Esophagus squamous epithelium (tissue), 4 donors: Measurements from ENCODE around the gene ADGRV1.

Source experiments
- CTCF ChIP-seq, 6 experiments: fragments of 450-650 bp in 4 of 6; fragments of 200-600 bp in 2 of 6; sonication (generic) in 2 of 6; IDR thresholded peaks; one replicate each; pipeline ENCODE4 v1.5.1; 2016 to 2019; ENCODE audit warnings: antibody characterized with exemption in 6 of 6, mild to moderate bottlenecking in 4 of 6, moderate library complexity in 4 of 6
- POLR2A ChIP-seq, 4 donors: fragments of 450-650 bp; IDR thresholded peaks; one replicate each; pipeline ENCODE4 v1.6.1; 2017; ENCODE audit warnings: antibody characterized with exemption in 4 of 4, mild to moderate bottlenecking in 4 of 4, moderate library complexity in 3 of 4

- TF ChIP-seq CTCF (IDR thresholded peaks at IDR 0.05) (no peak), POLR2A (IDR thresholded peaks at IDR 0.05) (no peak)
Observed at GRCh38 chr5:90654215-90654614, 95.6 kb downstream of the ADGRV1 start.
